IMR-90 (cell line): Measurements from ENCODE around the gene NPRL2. TPM values are rescaled to one million over a fixed set of nuclear protein-coding genes. Genes with fewer than 3 reads are reported as not detected.

Experiments
- ATAC-seq: fragments of 200-7000 bp; cut with Tn5 transposase; 2 replicates; pipeline ENCODE4 v1.9.1; 2020; ENCODE audit warnings: low read depth, mild to moderate bottlenecking, moderate library complexity
- BruUV-seq: library from RNA; stranded (reverse); fragments of 400-500 nt; replicated peaks from 2 replicates; lab custom pipeline; 2021; lab: Mats Ljungman, UMichigan
- CTCF ChIA-PET: fragments of 300-600 bp; formaldehyde crosslinking; extraction: SDS; loops from one replicate; lab custom pipeline; 2021; ENCODE audit warnings: antibody characterized with exemption; lab: Yijun Ruan, JAX
- POLR2A ChIA-PET: fragments of 300-600 bp; sonication (Branson Sonifier 250); formaldehyde crosslinking; loops from one replicate; lab custom pipeline; 2022; ENCODE audit warnings: antibody characterized with exemption; ENCODE audit not compliant: unreplicated experiment; lab: Charles Lee
- DNase-seq: peaks from one replicate; pipeline ENCODE4 v3.0.0; 2013
- H2AFZ ChIP-seq: replicated peaks from 2 replicates; pipeline ENCODE3; 2013; ENCODE audit warnings: low read length, mild to moderate bottlenecking; ENCODE audit not compliant: poor library complexity
- H2AK5ac ChIP-seq: 2 replicates; pipeline ENCODE4 v1.6.1; 2013; ENCODE audit warnings: low read depth, low read length, inconsistent platforms
- H2AK9ac ChIP-seq: replicated peaks from 2 replicates; pipeline ENCODE3; 2013; ENCODE audit warnings: mild to moderate bottlenecking, low read depth, low read length, moderate library complexity; ENCODE audit not compliant: poor library complexity
- H2BK120ac ChIP-seq: 2 replicates; pipeline ENCODE4 v1.6.1; 2013; ENCODE audit warnings: low read depth, low read length, inconsistent platforms
- H2BK15ac ChIP-seq: 3 replicates; pipeline ENCODE4 v1.6.1; 2013; ENCODE audit warnings: low read depth, low read length, inconsistent platforms
- H2BK20ac ChIP-seq: 2 replicates; pipeline ENCODE4 v1.6.1; 2013; ENCODE audit warnings: low read depth, mild to moderate bottlenecking, inconsistent platforms, low read length, moderate library complexity
- H2BK5ac ChIP-seq: 2 replicates; pipeline ENCODE4 v1.6.1; 2013; ENCODE audit warnings: mild to moderate bottlenecking, low read depth, low read length, inconsistent platforms; ENCODE audit not compliant: poor library complexity, severe bottlenecking
- H3K14ac ChIP-seq: replicated peaks from 2 replicates; pipeline ENCODE4 v1.6.1; 2013; ENCODE audit warnings: low read depth, low read length, inconsistent platforms
- H3K18ac ChIP-seq: 2 replicates; pipeline ENCODE4 v1.6.1; 2013; ENCODE audit warnings: low read depth, low read length, control low read depth
- H3K23ac ChIP-seq: 2 replicates; pipeline ENCODE4 v1.6.1; 2013; ENCODE audit warnings: low read depth, low read length, inconsistent platforms
- H3K27ac ChIP-seq: 2 replicates; pipeline ENCODE4 v1.5.1; 2013; ENCODE audit warnings: mild to moderate bottlenecking, control low read depth, low read length; ENCODE audit not compliant: insufficient read depth
- H3K27me3 ChIP-seq: 2 replicates; pipeline ENCODE4 v1.6.1; 2013; ENCODE audit warnings: low read length; ENCODE audit not compliant: control insufficient read depth, insufficient read depth
- H3K36me3 ChIP-seq: 2 replicates; pipeline ENCODE4 v1.6.1; 2013; ENCODE audit warnings: low read length, mixed read lengths; ENCODE audit not compliant: control insufficient read depth, insufficient read depth
- H3K4ac ChIP-seq: 2 replicates; pipeline ENCODE4 v1.6.1; 2013; ENCODE audit warnings: low read depth, low read length, inconsistent platforms
- H3K4me1 ChIP-seq: 2 replicates; pipeline ENCODE4 v1.6.1; 2013; ENCODE audit warnings: low read length, mixed read lengths; ENCODE audit not compliant: control insufficient read depth, insufficient read depth
- H3K4me2 ChIP-seq: 2 replicates; pipeline ENCODE4 v1.6.1; 2013; ENCODE audit warnings: low read depth, mild to moderate bottlenecking, control low read depth, low read length, moderate library complexity
- H3K4me3 ChIP-seq: 2 replicates; pipeline ENCODE4 v1.5.1; 2013; ENCODE audit warnings: low read depth, mild to moderate bottlenecking, control low read depth, low read length, moderate library complexity; ENCODE audit not compliant: insufficient read depth
- H3K56ac ChIP-seq: 2 replicates; pipeline ENCODE4 v1.6.1; 2013; ENCODE audit warnings: low read length, inconsistent platforms; ENCODE audit not compliant: insufficient read depth; ENCODE audit errors: extremely low read depth
- H3K79me1 ChIP-seq, 2 experiments: 2 replicates each; pipeline ENCODE4 v1.6.1; 2013; ENCODE audit warnings: low read length in 2 of 2, inconsistent platforms in 1 of 2, low read depth in 1 of 2
- H3K9ac ChIP-seq: 2 replicates; pipeline ENCODE4 v1.6.1; 2013; ENCODE audit warnings: low read depth, low read length, control low read depth
- H3K9me1 ChIP-seq: 2 replicates; pipeline ENCODE4 v1.6.1; 2013; ENCODE audit warnings: low read length, inconsistent platforms; ENCODE audit not compliant: insufficient read depth
- H3K9me3 ChIP-seq: 2 replicates; pipeline ENCODE4 v1.6.1; 2013; ENCODE audit warnings: low read length; ENCODE audit not compliant: control insufficient read depth, insufficient read depth
- H4K20me1 ChIP-seq: 2 replicates; pipeline ENCODE4 v1.6.1; 2013; ENCODE audit warnings: low read length, inconsistent platforms; ENCODE audit not compliant: insufficient read depth
- H4K5ac ChIP-seq: 2 replicates; pipeline ENCODE4 v1.6.1; 2013; ENCODE audit warnings: mild to moderate bottlenecking, low read depth, low read length, control low read depth
- H4K8ac ChIP-seq, 2 experiments: 2 replicates each; pipeline ENCODE4 v1.6.1; 2013; ENCODE audit warnings: low read depth in 2 of 2, low read length in 2 of 2, control low read depth in 1 of 2, inconsistent platforms in 1 of 2
- H4K91ac ChIP-seq: 2 replicates; pipeline ENCODE4 v1.6.1; 2013; ENCODE audit warnings: low read depth, low read length, inconsistent platforms; ENCODE audit not compliant: insufficient read depth
- BHLHE40 ChIP-seq: fragments of 150-350 bp; IDR thresholded peaks from 2 replicates; pipeline ENCODE4 v1.6.1; 2016; ENCODE audit warnings: mild to moderate bottlenecking, low read depth, low read length
- CEBPB ChIP-seq: IDR thresholded peaks from 2 replicates; pipeline ENCODE4 v1.6.1; 2012; ENCODE audit warnings: low read depth, low read length, improper control_type of control experiment
- FOS ChIP-seq: fragments of 150-350 bp; IDR thresholded peaks from 2 replicates; pipeline ENCODE4 v1.6.1; 2016; ENCODE audit warnings: low read depth, low read length
- MAFK ChIP-seq: IDR thresholded peaks from 2 replicates; pipeline ENCODE4 v1.6.1; 2012; ENCODE audit warnings: low read depth, low read length, improper control_type of control experiment
- MAZ ChIP-seq: IDR thresholded peaks from 2 replicates; pipeline ENCODE4 v1.6.1; 2012; ENCODE audit warnings: low read depth, mild to moderate bottlenecking, low read length, improper control_type of control experiment, moderate library complexity, borderline replicate concordance
- MXI1 ChIP-seq: IDR thresholded peaks from 2 replicates; pipeline ENCODE4 v1.6.1; 2012; ENCODE audit warnings: low read depth, mild to moderate bottlenecking, low read length, moderate library complexity, borderline replicate concordance
- POLR2A ChIP-seq: IDR thresholded peaks from 2 replicates; pipeline ENCODE4 v1.6.1; 2012; ENCODE audit warnings: mild to moderate bottlenecking, low read depth, low read length
- RAD21 ChIP-seq: IDR thresholded peaks from 2 replicates; pipeline ENCODE4 v1.6.1; 2012; ENCODE audit warnings: low read length, improper control_type of control experiment
- RCOR1 ChIP-seq: IDR thresholded peaks from 2 replicates; pipeline ENCODE4 v1.6.1; 2012; ENCODE audit warnings: mild to moderate bottlenecking, low read length, improper control_type of control experiment; ENCODE audit not compliant: insufficient replicate concordance
- RFX5 ChIP-seq: IDR thresholded peaks from 2 replicates; pipeline ENCODE4 v1.8.0; 2012; ENCODE audit warnings: low read depth, mild to moderate bottlenecking, low read length, moderate library complexity
- SMC3 ChIP-seq: fragments of 150-350 bp; IDR thresholded peaks from 2 replicates; pipeline ENCODE4 v1.6.1; 2016; ENCODE audit warnings: low read depth, mild to moderate bottlenecking, antibody characterized with exemption, low read length, moderate library complexity
- WGBS, 2 experiments: methylation state at CpG; one replicate each; pipeline versions ENCODE4 v1.1.5 to v1.1.7; 2013; ENCODE audit warnings: missing lambda C conversion rate in 2 of 2; ENCODE audit not compliant: insufficient read length in 1 of 2; ENCODE audit errors: extremely low coverage in 2 of 2; 5-methylcytosine and 5-hydroxymethylcytosine counted together
- dilution Hi-C: fragments of 300-500 bp; cut with HindIII; formaldehyde crosslinking; loops from one replicate; pipeline ENCODE4 v1.14.3; 2018; ENCODE audit warnings: low sequenced_read_pairs; ENCODE audit not compliant: unreplicated experiment
- in situ Hi-C: fragments of 300-500 bp; cut with MboI; formaldehyde crosslinking; loops from 3 replicates; pipeline ENCODE4 v1.14.3; 2019; ENCODE audit warnings: low sequenced_read_pairs, inconsistent platforms, mixed read lengths
- intact Hi-C: fragments of 100-400 bp; cut with micrococcal nuclease; formaldehyde crosslinking; loops from 2 replicates; pipeline ENCODE4 v1.10.0; 2022
- polyA plus RNA-seq, 3 experiments: library from polyadenylated mRNA; depleted of rRNA; stranded (reverse); fragments of >200 nt; gene quantifications; 2 replicates each; pipeline ENCODE4 v1.2.3, GENCODE V29; 2012; ENCODE audit warnings: low replicate concordance in 1 of 3
- total RNA-seq: library from RNA; depleted of rRNA; stranded (reverse); fragments of >200 nt; gene quantifications from 2 replicates; pipeline ENCODE4 v1.2.3, GENCODE V29; 2012
- TF ChIP-seq, protein P1 (sequence below): fragments of 150-350 bp; IDR thresholded peaks from 2 replicates; pipeline ENCODE4 v1.6.1; 2017; ENCODE audit warnings: mild to moderate bottlenecking, antibody characterized with exemption, low read length, low read depth
- TF ChIP-seq, protein P2 (sequence below): conservative IDR thresholded peaks from 2 replicates; pipeline ENCODE4 v1.5.1; 2012; ENCODE audit warnings: mild to moderate bottlenecking, low read depth, low read length, improper control_type of control experiment

Gene NPRL2
- total and polyA plus RNA-seq, 2 of the 4 experiments (the other 2 are of a cell fraction), result 38.3 to 38.7 TPM

DNA sequence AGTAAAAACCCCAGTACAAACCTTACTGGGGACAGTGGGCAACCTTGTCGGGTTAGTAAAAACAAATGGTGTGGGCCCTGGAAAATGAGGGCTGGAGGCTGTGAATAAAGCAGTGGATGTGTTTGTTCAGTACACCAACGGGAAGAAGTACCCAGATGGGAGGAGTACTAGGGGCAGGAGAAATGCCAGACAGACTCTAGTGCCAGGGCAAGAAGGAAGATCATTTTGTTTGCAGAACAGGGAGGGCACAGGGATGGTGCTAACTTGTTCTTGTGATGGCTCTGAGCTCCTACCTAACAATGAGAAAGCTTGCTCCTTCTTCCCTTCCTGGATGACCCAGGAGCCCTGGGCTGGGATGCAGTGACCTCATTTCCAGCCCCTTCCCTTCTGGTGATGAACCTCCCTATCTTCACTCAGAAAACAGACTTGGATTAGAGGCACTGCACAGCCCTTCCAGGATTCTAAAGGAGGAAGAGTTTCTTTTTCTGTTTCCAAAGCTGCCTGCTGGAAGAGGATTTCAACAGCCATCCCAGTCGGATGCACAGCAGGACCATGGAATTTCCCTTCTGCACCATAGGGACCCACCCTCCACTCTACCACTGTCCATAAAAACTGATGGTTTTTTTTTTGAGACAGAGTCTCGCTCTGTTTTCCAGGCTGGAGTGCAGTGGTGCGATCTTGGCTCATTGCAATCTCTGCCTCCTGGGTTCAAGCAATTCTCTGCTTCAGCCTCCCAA is 16.1 kb downstream of the NPRL2 start:
- Histone ChIP-seq H2BK20ac (no peak overlapping the region), H3K4me1 (peaks cover 19% of the 10 kb centered on the region), H2AK5ac (no peak overlapping the region), H3K27ac (no peak overlapping the region), H3K4me3 (no peak overlapping the region), H2AFZ (no peak overlapping the region), H4K8ac (peak overlapping the region in 1 of 2 experiments; percentile 15; a peak in 1 of 4 replicates), H3K4me2 (peak overlapping the region; percentile 48), H4K5ac (no peak overlapping the region), H3K4ac (peak overlapping the region; percentile 1), H3K36me3 (peaks cover 29% of the 10 kb centered on the region), H3K18ac (no peak overlapping the region), H3K9me3 (no peaks in the 10 kb centered on the region), H2BK120ac (no peak overlapping the region), H3K27me3 (no peaks in the 10 kb centered on the region), H2BK5ac (no peak overlapping the region), H3K14ac (0 out of 2 replicates have a peak overlapping the region, but pooled peaks have one; percentile 14), H2AK9ac (no peak overlapping the region), H3K9me1 (peaks cover 23% of the 10 kb centered on the region), H3K9ac (peak overlapping the region; percentile 17), H4K20me1 (peaks cover 51% of the 10 kb centered on the region), H4K91ac (no peak overlapping the region), H2BK15ac (no peak overlapping the region), H3K23ac (peak overlapping the region; percentile 86), H3K56ac (no peak overlapping the region), H3K79me1 (peaks cover 39 to 68% of the 10 kb centered on the region in 2 experiments)
- BruUV-seq, result no TSS peak
- in situ Hi-C loops (loop anchor here (25.0 kb wide), 3 partner anchors 1053 to 1828 kb away; partner anchors contain the start of genes ABHD14B, GPR62, MANF and PCBP4), intact Hi-C loops (no loop called here), dilution Hi-C loops (no loop called here)
- DNase-seq (no peak), ATAC-seq (no peak)
- TF ChIP-seq FOS, result no peak
- TF ChIP-seq BHLHE40, result no peak
- TF ChIP-seq MAZ, result no peak
- TF ChIP-seq, protein P1, sequence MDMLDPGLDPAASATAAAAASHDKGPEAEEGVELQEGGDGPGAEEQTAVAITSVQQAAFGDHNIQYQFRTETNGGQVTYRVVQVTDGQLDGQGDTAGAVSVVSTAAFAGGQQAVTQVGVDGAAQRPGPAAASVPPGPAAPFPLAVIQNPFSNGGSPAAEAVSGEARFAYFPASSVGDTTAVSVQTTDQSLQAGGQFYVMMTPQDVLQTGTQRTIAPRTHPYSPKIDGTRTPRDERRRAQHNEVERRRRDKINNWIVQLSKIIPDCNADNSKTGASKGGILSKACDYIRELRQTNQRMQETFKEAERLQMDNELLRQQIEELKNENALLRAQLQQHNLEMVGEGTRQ, result no peak
- TF ChIP-seq SMC3, result no peak
- no peak for TF ChIP-seq RAD21
- no peak for TF ChIP-seq POLR2A
- TF ChIP-seq CEBPB, result no peak
- no peak for TF ChIP-seq MXI1
- TF ChIP-seq MAFK, result no peak
- no peak for TF ChIP-seq RFX5
- TF ChIP-seq, protein P2, sequence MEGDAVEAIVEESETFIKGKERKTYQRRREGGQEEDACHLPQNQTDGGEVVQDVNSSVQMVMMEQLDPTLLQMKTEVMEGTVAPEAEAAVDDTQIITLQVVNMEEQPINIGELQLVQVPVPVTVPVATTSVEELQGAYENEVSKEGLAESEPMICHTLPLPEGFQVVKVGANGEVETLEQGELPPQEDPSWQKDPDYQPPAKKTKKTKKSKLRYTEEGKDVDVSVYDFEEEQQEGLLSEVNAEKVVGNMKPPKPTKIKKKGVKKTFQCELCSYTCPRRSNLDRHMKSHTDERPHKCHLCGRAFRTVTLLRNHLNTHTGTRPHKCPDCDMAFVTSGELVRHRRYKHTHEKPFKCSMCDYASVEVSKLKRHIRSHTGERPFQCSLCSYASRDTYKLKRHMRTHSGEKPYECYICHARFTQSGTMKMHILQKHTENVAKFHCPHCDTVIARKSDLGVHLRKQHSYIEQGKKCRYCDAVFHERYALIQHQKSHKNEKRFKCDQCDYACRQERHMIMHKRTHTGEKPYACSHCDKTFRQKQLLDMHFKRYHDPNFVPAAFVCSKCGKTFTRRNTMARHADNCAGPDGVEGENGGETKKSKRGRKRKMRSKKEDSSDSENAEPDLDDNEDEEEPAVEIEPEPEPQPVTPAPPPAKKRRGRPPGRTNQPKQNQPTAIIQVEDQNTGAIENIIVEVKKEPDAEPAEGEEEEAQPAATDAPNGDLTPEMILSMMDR, result no peak
- no peak for TF ChIP-seq RCOR1
- 92% methylated on average over 2 of the region's 5 CpGs; no CpG with 5 or more reads in 1 of the 2 experiments for WGBS, 2 experiments
- ChIA-PET POLR2A (no interaction called here), CTCF (interaction anchor here (0.7 to 1.0 kb wide), 2 partner anchors 75 to 81 kb away, joined by 3 read pairs; no protein-coding TSS in a partner anchor)
